ENCODE measurements around the gene PTPN7.

DNA sequence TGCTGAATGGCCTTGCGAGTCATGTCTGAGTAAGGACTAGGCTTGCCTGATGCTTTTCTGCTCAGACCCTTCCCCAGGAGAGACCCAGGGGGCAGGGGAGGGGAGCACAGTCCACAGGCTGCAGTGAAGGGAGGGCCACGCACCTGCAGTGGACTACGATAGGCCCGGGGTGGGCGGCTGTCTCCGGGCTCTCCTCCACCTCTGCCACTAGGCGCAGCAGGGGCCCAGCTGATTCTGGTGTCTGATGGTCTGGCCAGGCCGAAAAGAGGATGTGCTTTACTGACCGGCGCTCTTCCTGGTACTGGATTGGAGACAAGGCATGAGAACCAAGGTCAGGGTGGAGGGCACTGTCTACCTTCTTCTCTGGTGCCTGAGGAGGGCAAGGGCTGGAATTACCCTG is 8.0 kb downstream of the PTPN7 start:
- TF ChIP-seq, protein P1, sequence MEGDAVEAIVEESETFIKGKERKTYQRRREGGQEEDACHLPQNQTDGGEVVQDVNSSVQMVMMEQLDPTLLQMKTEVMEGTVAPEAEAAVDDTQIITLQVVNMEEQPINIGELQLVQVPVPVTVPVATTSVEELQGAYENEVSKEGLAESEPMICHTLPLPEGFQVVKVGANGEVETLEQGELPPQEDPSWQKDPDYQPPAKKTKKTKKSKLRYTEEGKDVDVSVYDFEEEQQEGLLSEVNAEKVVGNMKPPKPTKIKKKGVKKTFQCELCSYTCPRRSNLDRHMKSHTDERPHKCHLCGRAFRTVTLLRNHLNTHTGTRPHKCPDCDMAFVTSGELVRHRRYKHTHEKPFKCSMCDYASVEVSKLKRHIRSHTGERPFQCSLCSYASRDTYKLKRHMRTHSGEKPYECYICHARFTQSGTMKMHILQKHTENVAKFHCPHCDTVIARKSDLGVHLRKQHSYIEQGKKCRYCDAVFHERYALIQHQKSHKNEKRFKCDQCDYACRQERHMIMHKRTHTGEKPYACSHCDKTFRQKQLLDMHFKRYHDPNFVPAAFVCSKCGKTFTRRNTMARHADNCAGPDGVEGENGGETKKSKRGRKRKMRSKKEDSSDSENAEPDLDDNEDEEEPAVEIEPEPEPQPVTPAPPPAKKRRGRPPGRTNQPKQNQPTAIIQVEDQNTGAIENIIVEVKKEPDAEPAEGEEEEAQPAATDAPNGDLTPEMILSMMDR (IDR thresholded peaks at IDR 0.05) = no peak
- TF ChIP-seq JUN (IDR thresholded peaks at IDR 0.05) = no peak
- TF ChIP-seq, protein P2, sequence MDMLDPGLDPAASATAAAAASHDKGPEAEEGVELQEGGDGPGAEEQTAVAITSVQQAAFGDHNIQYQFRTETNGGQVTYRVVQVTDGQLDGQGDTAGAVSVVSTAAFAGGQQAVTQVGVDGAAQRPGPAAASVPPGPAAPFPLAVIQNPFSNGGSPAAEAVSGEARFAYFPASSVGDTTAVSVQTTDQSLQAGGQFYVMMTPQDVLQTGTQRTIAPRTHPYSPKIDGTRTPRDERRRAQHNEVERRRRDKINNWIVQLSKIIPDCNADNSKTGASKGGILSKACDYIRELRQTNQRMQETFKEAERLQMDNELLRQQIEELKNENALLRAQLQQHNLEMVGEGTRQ (IDR thresholded peaks at IDR 0.05) = no peak
- TF ChIP-seq RFX5 (IDR thresholded peaks at IDR 0.05) = no peak
- no peak for TF ChIP-seq EP300 (IDR thresholded peaks at IDR 0.05)
- no peak for TF ChIP-seq MYC (IDR thresholded peaks at IDR 0.05; ENCODE audit: borderline replicate concordance, low read length)
- TF ChIP-seq, protein P3, sequence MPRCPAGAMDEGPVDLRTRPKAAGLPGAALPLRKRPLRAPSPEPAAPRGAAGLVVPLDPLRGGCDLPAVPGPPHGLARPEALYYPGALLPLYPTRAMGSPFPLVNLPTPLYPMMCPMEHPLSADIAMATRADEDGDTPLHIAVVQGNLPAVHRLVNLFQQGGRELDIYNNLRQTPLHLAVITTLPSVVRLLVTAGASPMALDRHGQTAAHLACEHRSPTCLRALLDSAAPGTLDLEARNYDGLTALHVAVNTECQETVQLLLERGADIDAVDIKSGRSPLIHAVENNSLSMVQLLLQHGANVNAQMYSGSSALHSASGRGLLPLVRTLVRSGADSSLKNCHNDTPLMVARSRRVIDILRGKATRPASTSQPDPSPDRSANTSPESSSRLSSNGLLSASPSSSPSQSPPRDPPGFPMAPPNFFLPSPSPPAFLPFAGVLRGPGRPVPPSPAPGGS (IDR thresholded peaks at IDR 0.05) = no peak
- TF ChIP-seq MAZ (IDR thresholded peaks at IDR 0.05; ENCODE audit: borderline replicate concordance, low read depth, low read length) = no peak
- no peak for TF ChIP-seq BHLHE40 (IDR thresholded peaks at IDR 0.05; ENCODE audit: low read depth, low read length)
- TF ChIP-seq RCOR1 (IDR thresholded peaks at IDR 0.05; ENCODE audit: low read depth, low read length) = no peak
- TF ChIP-seq, protein P4, sequence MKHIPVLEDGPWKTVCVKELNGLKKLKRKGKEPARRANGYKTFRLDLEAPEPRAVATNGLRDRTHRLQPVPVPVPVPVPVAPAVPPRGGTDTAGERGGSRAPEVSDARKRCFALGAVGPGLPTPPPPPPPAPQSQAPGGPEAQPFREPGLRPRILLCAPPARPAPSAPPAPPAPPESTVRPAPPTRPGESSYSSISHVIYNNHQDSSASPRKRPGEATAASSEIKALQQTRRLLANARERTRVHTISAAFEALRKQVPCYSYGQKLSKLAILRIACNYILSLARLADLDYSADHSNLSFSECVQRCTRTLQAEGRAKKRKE (CRISPR knock-in tag; IDR thresholded peaks at IDR 0.05; ENCODE audit: low read depth) = no peak
